NK-92 (cell line): Measurements from ENCODE around the gene ABR.
A peak's percentile ranks its signal among the peaks of the same experiment; 100 is the strongest.

Experiments
- DNase-seq: peaks from one replicate; lab custom pipeline; 2025; ENCODE audit not compliant: unreplicated experiment; lab: John Stamatoyannopoulos, UW

ABR gene

GRCh38 chr17:1011138-1011537, 168.6 kb downstream of the ABR start:
- no peak for DNase-seq

- DNase-seq: no peak
Observed at GRCh38 chr17:1010586-1010985, 169.2 kb downstream of the ABR start.

GRCh38 chr17:1010086-1010450, 169.7 kb downstream of the ABR start:
- no peak for DNase-seq

GRCh38 chr17:1009229-1010085, 170.3 kb downstream of the ABR start:
- no peak for DNase-seq

- DNase-seq: no peak
Observed at GRCh38 chr17:1008008-1008761, 171.6 kb downstream of the ABR start.

GRCh38 chr17:1007310-1008007, 172.3 kb downstream of the ABR start:
- DNase-seq: no peak

GRCh38 chr17:1006054-1006453, 173.7 kb downstream of the ABR start:
- no peak for DNase-seq

GRCh38 chr17:1005361-1005946, 174.3 kb downstream of the ABR start:
- no peak for DNase-seq

GRCh38 chr17:1004769-1005295, 174.9 kb downstream of the ABR start:
- DNase-seq: no peak

- DNase-seq: no peak
Observed at GRCh38 chr17:1003972-1004768, 175.6 kb downstream of the ABR start.

GRCh38 chr17:1003633-1003971, 176.2 kb downstream of the ABR start:
- DNase-seq: no peak

GRCh38 chr17:1002771-1003555, 176.8 kb downstream of the ABR start:
- DNase-seq: no peak

GRCh38 chr17:1002412-1002753, 177.4 kb downstream of the ABR start:
- DNase-seq: no peak

GRCh38 chr17:1001640-1002411, 178.0 kb downstream of the ABR start:
- no peak for DNase-seq

- no peak for DNase-seq
Observed at GRCh38 chr17:1000597-1001461, 179.0 kb downstream of the ABR start.

- no peak for DNase-seq
Observed at GRCh38 chr17:998111-998510, 181.7 kb downstream of the ABR start.

GRCh38 chr17:996554-997344, 183.0 kb downstream of the ABR start, which contains the start of gene TIMM22:
Gene TIMM22, plus strand, starts transcription at chr17:997129. Its CDS starts 14 bp downstream, at chr17:997143.
- peak; percentile 56 for DNase-seq
